ENCODE data around the gene EBF3. TPM values are rescaled to one million over a fixed set of nuclear protein-coding genes. Genes with fewer than 3 reads are reported as not detected.

EBF3 gene
- total RNA-seq = 6.2 TPM
- long read RNA-seq, partial matches to known transcripts = 0 of 2 reads
- long read RNA-seq, other reads (novel, unspliced or antisense) = 2 of 2 reads

- no peaks in the 10 kb centered on the region for H3K36me3 ChIP-seq
- peaks cover 99% of the 10 kb centered on the region for H3K27me3 ChIP-seq (ENCODE audit: low read depth)
- H3K4me3 ChIP-seq = peak within 1 kb of the TSS; percentile 75
- intact Hi-C loops (cut with micrococcal nuclease) = no loop called here
- peak within 1 kb of the TSS; percentile 93 for H3K27ac ChIP-seq (replicated peaks)
- H3K9me3 ChIP-seq (replicated peaks) = no peaks in the 10 kb centered on the region
- DNase-seq = peak; percentile 90
- no peak for TF ChIP-seq CTCF (IDR thresholded peaks at IDR 0.05; ENCODE audit: borderline replicate concordance)
- peaks cover 63% of the 10 kb centered on the region for H3K4me1 ChIP-seq
Measured at GRCh38 chr10:129963641-129964501, at the start of gene EBF3. Gene EBF3, minus strand, starts transcription at chr10:129964274. Its CDS starts 506 bp downstream, at chr10:129963768.

DNA sequence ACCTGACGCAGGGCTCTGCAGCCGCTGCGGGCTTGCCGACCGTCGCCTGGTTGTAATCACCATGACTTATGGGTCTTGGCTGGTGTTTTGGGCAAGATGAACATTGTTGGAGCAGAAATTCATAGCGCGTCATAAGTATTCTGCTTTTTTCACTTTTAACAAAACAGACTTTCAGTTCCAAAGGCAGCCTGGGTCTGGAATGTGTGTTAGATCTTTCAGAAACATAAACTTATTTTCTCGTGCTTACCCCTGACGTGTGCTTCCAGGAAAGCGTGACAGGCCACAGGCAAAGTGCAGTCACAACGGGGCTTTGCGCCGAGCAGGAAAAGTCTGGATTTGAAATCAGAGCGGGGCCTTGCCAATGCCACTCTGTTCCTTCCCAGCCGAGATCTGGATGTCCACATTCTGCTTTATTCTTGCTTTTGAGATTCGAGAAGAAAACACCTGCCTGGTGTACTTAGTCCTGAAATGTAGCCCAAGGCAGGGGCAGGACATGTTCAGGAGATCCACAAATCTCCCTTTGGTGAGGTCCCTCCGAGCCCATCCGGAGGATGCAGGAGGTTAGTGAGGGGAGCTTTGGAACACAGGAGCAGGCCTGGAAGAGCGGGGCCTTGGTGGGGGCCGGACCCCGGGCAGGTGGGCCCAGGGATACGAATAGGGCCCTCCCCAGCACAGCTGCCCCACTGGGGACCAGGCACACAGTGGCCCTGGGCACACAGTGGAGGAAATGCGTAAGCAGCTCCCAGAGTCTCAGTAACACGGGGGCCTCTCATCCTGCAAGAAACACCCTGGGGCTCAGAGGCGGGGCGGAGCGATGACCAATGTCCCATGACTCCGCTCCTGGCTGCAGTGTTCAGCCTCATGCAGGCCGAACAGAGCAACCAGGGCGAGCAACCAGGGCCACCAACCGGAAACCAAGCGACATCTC lies 49.5 kb upstream of the EBF3 start:
- intact Hi-C loops (cut with micrococcal nuclease) = no loop called here
- Histone ChIP-seq H3K27ac (replicated peaks) (no peak overlapping the region), H3K4me3 (no peak overlapping the region), H3K27me3 (ENCODE audit: low read depth) (peaks cover 57% of the 10 kb centered on the region), H3K36me3 (no peaks in the 10 kb centered on the region), H3K9me3 (replicated peaks) (no peaks in the 10 kb centered on the region), H3K4me1 (no peaks in the 10 kb centered on the region)
- no peak for TF ChIP-seq CTCF (IDR thresholded peaks at IDR 0.05; ENCODE audit: borderline replicate concordance)
- no peak for DNase-seq

DNA sequence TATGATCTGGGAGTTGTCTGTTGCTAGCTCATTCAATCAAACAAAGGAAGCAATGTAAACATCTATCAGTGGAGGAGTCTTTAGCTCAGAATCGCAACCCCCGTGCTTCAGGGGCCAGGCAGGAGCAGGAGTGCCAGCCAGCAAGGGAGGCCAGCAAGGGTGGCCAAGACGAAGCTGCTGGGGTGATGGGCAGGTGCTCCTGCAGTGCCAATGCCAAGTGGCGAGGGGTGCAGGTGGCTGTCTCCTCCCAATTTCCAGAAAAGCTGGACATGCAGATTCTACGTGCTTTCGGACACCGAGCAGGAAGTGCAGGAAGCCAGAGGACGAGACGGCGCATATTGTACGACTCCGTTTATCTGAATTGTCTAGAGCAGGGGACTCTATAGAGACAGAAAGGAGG lies 48.1 kb upstream of the EBF3 start:
- no peak for TF ChIP-seq CTCF (IDR thresholded peaks at IDR 0.05; ENCODE audit: borderline replicate concordance)
- no peaks in the 10 kb centered on the region for H3K9me3 ChIP-seq (replicated peaks)
- H3K4me3 ChIP-seq = no peak overlapping the region
- no peaks in the 10 kb centered on the region for H3K36me3 ChIP-seq
- no peak overlapping the region for H3K27ac ChIP-seq (replicated peaks)
- peaks cover 70% of the 10 kb centered on the region for H3K27me3 ChIP-seq (ENCODE audit: low read depth)
- H3K4me1 ChIP-seq = no peaks in the 10 kb centered on the region
- DNase-seq = no peak
- intact Hi-C loops (cut with micrococcal nuclease) = no loop called here

DNA sequence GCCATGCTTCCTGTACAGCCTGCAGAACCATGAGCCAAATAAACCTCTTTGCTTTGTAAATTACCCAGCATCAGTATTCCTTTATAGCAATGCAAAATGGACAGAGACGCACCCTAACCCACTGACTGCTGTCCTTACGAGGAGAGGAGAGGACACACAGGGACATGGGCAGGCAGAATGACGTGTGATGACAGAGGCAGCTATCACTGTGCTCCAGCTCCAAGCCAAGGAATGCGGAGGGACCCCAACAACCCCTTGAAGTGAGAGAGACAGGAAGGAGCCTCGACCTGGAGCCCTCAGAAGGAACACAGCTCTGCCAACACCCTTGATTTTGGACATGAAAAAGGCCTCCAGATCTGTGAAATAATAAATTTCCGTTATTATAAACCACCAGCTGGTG lies 46.6 kb upstream of the EBF3 start:
- H3K4me1 ChIP-seq = no peaks in the 10 kb centered on the region
- H3K36me3 ChIP-seq = no peaks in the 10 kb centered on the region
- H3K27me3 ChIP-seq (ENCODE audit: low read depth) = peaks cover 74% of the 10 kb centered on the region
- H3K27ac ChIP-seq (replicated peaks) = no peak overlapping the region
- H3K9me3 ChIP-seq (replicated peaks) = peaks cover under 1% of the 10 kb centered on the region
- DNase-seq = no peak
- intact Hi-C loops (cut with micrococcal nuclease) = no loop called here
- no peak for TF ChIP-seq CTCF (IDR thresholded peaks at IDR 0.05; ENCODE audit: borderline replicate concordance)
- no peak overlapping the region for H3K4me3 ChIP-seq

GRCh38 chr10:130009228-130009627 lies 45.2 kb upstream of the EBF3 start:
- no peaks in the 10 kb centered on the region for H3K4me1 ChIP-seq
- no peak for TF ChIP-seq CTCF (IDR thresholded peaks at IDR 0.05; ENCODE audit: borderline replicate concordance)
- H3K9me3 ChIP-seq (replicated peaks) = peaks cover 12% of the 10 kb centered on the region
- intact Hi-C loops (cut with micrococcal nuclease) = no loop called here
- peaks cover 75% of the 10 kb centered on the region for H3K27me3 ChIP-seq (ENCODE audit: low read depth)
- H3K36me3 ChIP-seq = no peaks in the 10 kb centered on the region
- H3K27ac ChIP-seq (replicated peaks) = no peak overlapping the region
- no peak overlapping the region for H3K4me3 ChIP-seq
- DNase-seq = no peak

Data from left ventricle myocardium inferior (tissue), 1 donor.